ENCODE data around the gene VPS26C. TPM values are rescaled to one million over a fixed set of nuclear protein-coding genes. Genes with fewer than 3 reads are reported as not detected.

Gene VPS26C
- total and polyA plus RNA-seq, 2 of the 8 experiments (the other 6 are each of a cell fraction or from before 2014, with no cell fraction given): 43.5 to 71.6 TPM

DNA sequence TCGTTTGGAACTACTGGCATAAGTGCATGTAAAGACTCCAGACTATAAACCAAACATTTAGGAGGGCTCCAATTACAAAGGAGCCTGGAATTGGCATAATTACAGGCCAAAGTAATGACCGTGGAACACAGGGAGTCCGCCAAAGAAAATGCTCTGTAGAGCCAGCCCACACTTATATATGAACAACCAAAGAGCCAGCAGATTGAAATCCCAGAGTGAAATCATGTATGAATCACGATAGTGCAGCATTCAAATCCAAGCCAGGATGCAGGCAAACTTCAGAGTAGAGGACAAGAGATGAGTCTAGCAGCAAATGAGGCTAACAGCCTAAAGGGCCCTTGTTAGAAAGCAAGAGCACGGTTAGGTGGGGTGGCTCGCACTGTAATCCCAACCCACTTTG is 13.1 kb downstream of the VPS26C start (continued):
- TF ChIP-seq, protein P1, sequence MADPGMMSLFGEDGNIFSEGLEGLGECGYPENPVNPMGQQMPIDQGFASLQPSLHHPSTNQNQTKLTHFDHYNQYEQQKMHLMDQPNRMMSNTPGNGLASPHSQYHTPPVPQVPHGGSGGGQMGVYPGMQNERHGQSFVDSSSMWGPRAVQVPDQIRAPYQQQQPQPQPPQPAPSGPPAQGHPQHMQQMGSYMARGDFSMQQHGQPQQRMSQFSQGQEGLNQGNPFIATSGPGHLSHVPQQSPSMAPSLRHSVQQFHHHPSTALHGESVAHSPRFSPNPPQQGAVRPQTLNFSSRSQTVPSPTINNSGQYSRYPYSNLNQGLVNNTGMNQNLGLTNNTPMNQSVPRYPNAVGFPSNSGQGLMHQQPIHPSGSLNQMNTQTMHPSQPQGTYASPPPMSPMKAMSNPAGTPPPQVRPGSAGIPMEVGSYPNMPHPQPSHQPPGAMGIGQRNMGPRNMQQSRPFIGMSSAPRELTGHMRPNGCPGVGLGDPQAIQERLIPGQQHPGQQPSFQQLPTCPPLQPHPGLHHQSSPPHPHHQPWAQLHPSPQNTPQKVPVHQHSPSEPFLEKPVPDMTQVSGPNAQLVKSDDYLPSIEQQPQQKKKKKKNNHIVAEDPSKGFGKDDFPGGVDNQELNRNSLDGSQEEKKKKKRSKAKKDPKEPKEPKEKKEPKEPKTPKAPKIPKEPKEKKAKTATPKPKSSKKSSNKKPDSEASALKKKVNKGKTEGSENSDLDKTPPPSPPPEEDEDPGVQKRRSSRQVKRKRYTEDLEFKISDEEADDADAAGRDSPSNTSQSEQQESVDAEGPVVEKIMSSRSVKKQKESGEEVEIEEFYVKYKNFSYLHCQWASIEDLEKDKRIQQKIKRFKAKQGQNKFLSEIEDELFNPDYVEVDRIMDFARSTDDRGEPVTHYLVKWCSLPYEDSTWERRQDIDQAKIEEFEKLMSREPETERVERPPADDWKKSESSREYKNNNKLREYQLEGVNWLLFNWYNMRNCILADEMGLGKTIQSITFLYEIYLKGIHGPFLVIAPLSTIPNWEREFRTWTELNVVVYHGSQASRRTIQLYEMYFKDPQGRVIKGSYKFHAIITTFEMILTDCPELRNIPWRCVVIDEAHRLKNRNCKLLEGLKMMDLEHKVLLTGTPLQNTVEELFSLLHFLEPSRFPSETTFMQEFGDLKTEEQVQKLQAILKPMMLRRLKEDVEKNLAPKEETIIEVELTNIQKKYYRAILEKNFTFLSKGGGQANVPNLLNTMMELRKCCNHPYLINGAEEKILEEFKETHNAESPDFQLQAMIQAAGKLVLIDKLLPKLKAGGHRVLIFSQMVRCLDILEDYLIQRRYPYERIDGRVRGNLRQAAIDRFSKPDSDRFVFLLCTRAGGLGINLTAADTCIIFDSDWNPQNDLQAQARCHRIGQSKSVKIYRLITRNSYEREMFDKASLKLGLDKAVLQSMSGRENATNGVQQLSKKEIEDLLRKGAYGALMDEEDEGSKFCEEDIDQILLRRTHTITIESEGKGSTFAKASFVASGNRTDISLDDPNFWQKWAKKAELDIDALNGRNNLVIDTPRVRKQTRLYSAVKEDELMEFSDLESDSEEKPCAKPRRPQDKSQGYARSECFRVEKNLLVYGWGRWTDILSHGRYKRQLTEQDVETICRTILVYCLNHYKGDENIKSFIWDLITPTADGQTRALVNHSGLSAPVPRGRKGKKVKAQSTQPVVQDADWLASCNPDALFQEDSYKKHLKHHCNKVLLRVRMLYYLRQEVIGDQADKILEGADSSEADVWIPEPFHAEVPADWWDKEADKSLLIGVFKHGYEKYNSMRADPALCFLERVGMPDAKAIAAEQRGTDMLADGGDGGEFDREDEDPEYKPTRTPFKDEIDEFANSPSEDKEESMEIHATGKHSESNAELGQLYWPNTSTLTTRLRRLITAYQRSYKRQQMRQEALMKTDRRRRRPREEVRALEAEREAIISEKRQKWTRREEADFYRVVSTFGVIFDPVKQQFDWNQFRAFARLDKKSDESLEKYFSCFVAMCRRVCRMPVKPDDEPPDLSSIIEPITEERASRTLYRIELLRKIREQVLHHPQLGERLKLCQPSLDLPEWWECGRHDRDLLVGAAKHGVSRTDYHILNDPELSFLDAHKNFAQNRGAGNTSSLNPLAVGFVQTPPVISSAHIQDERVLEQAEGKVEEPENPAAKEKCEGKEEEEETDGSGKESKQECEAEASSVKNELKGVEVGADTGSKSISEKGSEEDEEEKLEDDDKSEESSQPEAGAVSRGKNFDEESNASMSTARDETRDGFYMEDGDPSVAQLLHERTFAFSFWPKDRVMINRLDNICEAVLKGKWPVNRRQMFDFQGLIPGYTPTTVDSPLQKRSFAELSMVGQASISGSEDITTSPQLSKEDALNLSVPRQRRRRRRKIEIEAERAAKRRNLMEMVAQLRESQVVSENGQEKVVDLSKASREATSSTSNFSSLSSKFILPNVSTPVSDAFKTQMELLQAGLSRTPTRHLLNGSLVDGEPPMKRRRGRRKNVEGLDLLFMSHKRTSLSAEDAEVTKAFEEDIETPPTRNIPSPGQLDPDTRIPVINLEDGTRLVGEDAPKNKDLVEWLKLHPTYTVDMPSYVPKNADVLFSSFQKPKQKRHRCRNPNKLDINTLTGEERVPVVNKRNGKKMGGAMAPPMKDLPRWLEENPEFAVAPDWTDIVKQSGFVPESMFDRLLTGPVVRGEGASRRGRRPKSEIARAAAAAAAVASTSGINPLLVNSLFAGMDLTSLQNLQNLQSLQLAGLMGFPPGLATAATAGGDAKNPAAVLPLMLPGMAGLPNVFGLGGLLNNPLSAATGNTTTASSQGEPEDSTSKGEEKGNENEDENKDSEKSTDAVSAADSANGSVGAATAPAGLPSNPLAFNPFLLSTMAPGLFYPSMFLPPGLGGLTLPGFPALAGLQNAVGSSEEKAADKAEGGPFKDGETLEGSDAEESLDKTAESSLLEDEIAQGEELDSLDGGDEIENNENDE (IDR thresholded peaks at IDR 0.05; ENCODE audit: insufficient replicate concordance, low read length): no peak
- no peak for TF ChIP-seq ASH2L (IDR thresholded peaks at IDR 0.05; ENCODE audit: low read length)
- TF ChIP-seq EZH2 (IDR thresholded peaks at IDR 0.05; ENCODE audit: low read depth, low read length, severe bottlenecking): no peak
- TF ChIP-seq BRCA1 (IDR thresholded peaks at IDR 0.05; ENCODE audit: low read depth, low read length): no peak
- TF ChIP-seq HDAC6 (IDR thresholded peaks at IDR 0.05; ENCODE audit: low read depth, low read length): no peak
- no peak for TF ChIP-seq YY1 (IDR thresholded peaks at IDR 0.05; ENCODE audit: low read depth, low read length)
- TF ChIP-seq HDAC2 (IDR thresholded peaks at IDR 0.05; ENCODE audit: borderline replicate concordance in 1 of 2, low read depth in 2 of 2, low read length in 2 of 2): no peak
- no peak for TF ChIP-seq TAF7 (optimal IDR thresholded peaks at IDR 0.05; ENCODE audit: borderline replicate concordance, low read depth, low read length)
